B cell (primary cell): ENCODE results near the gene SDHAF4. TPM values are rescaled to one million over a fixed set of nuclear protein-coding genes. Genes with fewer than 3 reads are reported as not detected.
"Not testable (repeated sequence)": the region's sequence is repeated elsewhere in the genome, so short reads cannot be mapped to it uniquely, and the experiment has no call there.

Experiments
- ATAC-seq: fragments of 200-7000 bp; cut with Tn5 transposase; one replicate; pipeline ENCODE4 v1.10.0; 2021; ENCODE audit warnings: low read depth, mild to moderate bottlenecking, moderate number of reproducible peaks, moderate library complexity
- CTCF ChIA-PET: fragments of 350-600 bp; sonication (Branson Sonifier 250); formaldehyde crosslinking; loops from one replicate; lab custom pipeline; 2021; ENCODE audit warnings: antibody characterized with exemption, inconsistent platforms; lab: Charles Lee
- POLR2A ChIA-PET: fragments of 350-600 bp; sonication (Branson Sonifier 250); formaldehyde crosslinking; loops from one replicate; lab custom pipeline; 2021; ENCODE audit warnings: antibody characterized with exemption; lab: Charles Lee
- DNase-seq: peaks from one replicate; pipeline ENCODE4 v3.0.0; 2013
- H2AFZ ChIP-seq: 2 replicates; pipeline ENCODE4 v1.6.1; 2012; ENCODE audit warnings: mild to moderate bottlenecking, low read depth, low read length; ENCODE audit not compliant: insufficient read depth, poor library complexity, severe bottlenecking
- H3K27ac ChIP-seq, 2 donors: 1 replicate in 1 of 2; 2 replicates in 1 of 2; pipeline ENCODE4 v1.5.1; 2012 to 2013; ENCODE audit warnings: low read length in 2 of 2, mild to moderate bottlenecking in 2 of 2, moderate library complexity in 1 of 2
- H3K27me3 ChIP-seq, 4 experiments: fragments of 200-600 bp in 1 of 4; sonication (generic) in 1 of 4; replicated peaks in 1 of 4; 1 replicate in 2 of 4; 2 replicates in 2 of 4; pipeline versions ENCODE4 v1.6.1 to v1.7.0; 2013 to 2016; ENCODE audit warnings: low read length in 3 of 4, mild to moderate bottlenecking in 2 of 4, mixed read lengths in 1 of 4, moderate library complexity in 1 of 4; ENCODE audit not compliant: insufficient read depth in 4 of 4, control insufficient read depth in 3 of 4; ENCODE audit errors: control extremely low read depth in 1 of 4
- H3K36me3 ChIP-seq, 2 experiments: replicated peaks in 1 of 2; 1 replicate in 1 of 2; 2 replicates in 1 of 2; pipeline versions ENCODE4 v1.6.1 to v1.7.1; 2013; ENCODE audit warnings: low read length in 1 of 2; ENCODE audit not compliant: insufficient read depth in 2 of 2, control insufficient read depth in 1 of 2; ENCODE audit errors: control extremely low read depth in 1 of 2, extremely low read depth in 1 of 2
- H3K4me1 ChIP-seq, 2 donors: fragments of 200-600 bp in 1 of 2; sonication (generic) in 1 of 2; 1 replicate in 1 of 2; 2 replicates in 1 of 2; pipeline versions ENCODE4 v1.5.1 to v1.6.1; 2013 to 2017; ENCODE audit warnings: low read length in 2 of 2; ENCODE audit not compliant: control insufficient read depth in 2 of 2, insufficient read depth in 2 of 2
- H3K4me2 ChIP-seq: replicated peaks from 2 replicates; pipeline ENCODE3; 2012; ENCODE audit warnings: mild to moderate bottlenecking, low read depth, low read length; ENCODE audit not compliant: poor library complexity, severe bottlenecking
- H3K4me3 ChIP-seq, 5 experiments: fragments of 200-600 bp in 1 of 5; sonication (generic) in 1 of 5; 1 replicate in 3 of 5; 2 replicates in 2 of 5; pipeline versions ENCODE4 v1.5.1 to v1.7.0; 2011 to 2016; ENCODE audit warnings: low read length in 4 of 5, mild to moderate bottlenecking in 4 of 5, low read depth in 2 of 5, control low read depth in 1 of 5, moderate library complexity in 1 of 5; ENCODE audit not compliant: insufficient read depth in 1 of 5; ENCODE audit errors: control extremely low read depth in 1 of 5, extremely low read depth in 1 of 5
- H3K79me2 ChIP-seq: fragments of 200-600 bp; sonication (generic); one replicate; pipeline ENCODE4 v1.6.0; 2016; ENCODE audit warnings: low read length; ENCODE audit not compliant: control insufficient read depth, insufficient read depth
- H3K9ac ChIP-seq: fragments of 200-600 bp; sonication (generic); 2 replicates; pipeline ENCODE4 v1.6.1; 2017; ENCODE audit warnings: mild to moderate bottlenecking, low read length, moderate library complexity
- H3K9me3 ChIP-seq, 3 donors: one replicate each; pipeline versions ENCODE4 v1.6.1 to v1.7.1; 2013; ENCODE audit warnings: low read length in 2 of 3; ENCODE audit not compliant: control insufficient read depth in 2 of 3, insufficient read depth in 1 of 3; ENCODE audit errors: control extremely low read depth in 1 of 3
- H4K20me1 ChIP-seq: 2 replicates; pipeline ENCODE4 v1.6.0; 2012; ENCODE audit warnings: mild to moderate bottlenecking, low read length; ENCODE audit not compliant: insufficient read depth, control insufficient read depth, poor library complexity, severe bottlenecking
- H3K27ac Mint-ChIP-seq: one replicate; pipeline ENCODE4 v1.8.0; 2021; ENCODE audit warnings: mixed read lengths
- H3K27me3 Mint-ChIP-seq: one replicate; pipeline ENCODE4 v1.8.0; 2021; ENCODE audit warnings: mixed read lengths
- H3K4me1 Mint-ChIP-seq: one replicate; pipeline ENCODE4 v1.8.0; 2021; ENCODE audit warnings: mixed read lengths
- H3K4me3 Mint-ChIP-seq: one replicate; pipeline ENCODE4 v1.8.0; 2021; ENCODE audit warnings: mixed read lengths
- H3K9me3 Mint-ChIP-seq: one replicate; pipeline ENCODE4 v1.8.0; 2022; ENCODE audit warnings: mixed read lengths; ENCODE audit not compliant: insufficient read depth
- EZH2 ChIP-seq: IDR thresholded peaks from 2 replicates; pipeline ENCODE4 v1.6.1; 2012; ENCODE audit warnings: borderline replicate concordance, low read depth, mild to moderate bottlenecking, moderate library complexity, low read length; ENCODE audit not compliant: insufficient read depth, poor library complexity, severe bottlenecking
- WGBS: methylation state at CpG from one replicate; pipeline ENCODE4 v1.1.5; 2013; ENCODE audit warnings: missing lambda C conversion rate; ENCODE audit not compliant: insufficient coverage; 5-methylcytosine and 5-hydroxymethylcytosine counted together
- intact Hi-C: fragments of 100-400 bp; cut with micrococcal nuclease; formaldehyde crosslinking; loops from one replicate; pipeline ENCODE4 v1.10.0; 2022
- polyA plus RNA-seq: library from polyadenylated mRNA; depleted of rRNA; stranded (reverse); fragments of >200 nt; gene quantifications from 2 replicates; pipeline ENCODE4 v1.2.3, GENCODE V29; 2012
- total RNA-seq, 2 donors: library from RNA; stranded (reverse); fragments of 120-200 nt in 1 of 2; gene quantifications; 1 replicate in 1 of 2; 2 replicates in 1 of 2; pipeline versions ENCODE4 v1.2.3 to v1.2.4, GENCODE V29; 2013 to 2022
- TF ChIP-seq, protein P1 (sequence below): fragments of 200-600 bp; IDR thresholded peaks from one replicate; pipeline ENCODE4 v1.8.0; 2022; ENCODE audit warnings: antibody characterized with exemption, mild to moderate bottlenecking

SDHAF4 gene
- total and polyA plus RNA-seq, 2 donors (not counting 1 experiment from before 2014, with no cell fraction given): 3.8 to 15.4 TPM

DNA sequence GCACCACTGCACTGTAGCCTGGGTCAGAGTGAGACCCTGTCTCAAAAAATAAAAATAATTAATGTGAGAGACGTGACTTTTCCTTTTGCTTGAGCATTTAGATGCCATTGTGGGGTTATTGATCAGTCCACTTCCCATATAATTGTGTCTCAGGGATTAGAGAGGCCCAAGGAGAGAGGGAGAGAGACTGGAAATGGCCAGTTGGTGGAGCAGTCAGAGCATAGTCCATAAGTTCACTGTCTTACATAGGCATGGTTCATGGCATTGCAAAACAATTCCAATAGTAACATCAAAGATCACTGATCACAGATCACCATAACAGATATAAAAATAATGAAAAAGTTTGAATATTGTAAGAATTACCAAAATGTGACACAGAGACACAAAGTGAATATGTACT is 15.2 kb upstream of the SDHAF4 start:
- WGBS: no CpG with 5 or more reads among the region's 1 CpG
- H2AFZ ChIP-seq: no peak overlapping the region
- no peaks in the 10 kb centered on the region for H3K79me2 ChIP-seq
- H3K4me2 ChIP-seq: no peak overlapping the region
- Mint-ChIP-seq H3K9me3 (no peaks in the 10 kb centered on the region), H3K4me1 (no peaks in the 10 kb centered on the region), H3K27ac (no peak overlapping the region), H3K4me3 (no peak overlapping the region), H3K27me3 (no peaks in the 10 kb centered on the region)
- no peak overlapping the region for H3K27ac ChIP-seq
- ChIA-PET CTCF (interaction anchor here (1.6 kb wide), 1 partner anchor 135 kb away, joined by 4 read pairs; no protein-coding TSS in a partner anchor), POLR2A (no interaction called here)
- TF ChIP-seq EZH2: no peak
- TF ChIP-seq, protein P1, sequence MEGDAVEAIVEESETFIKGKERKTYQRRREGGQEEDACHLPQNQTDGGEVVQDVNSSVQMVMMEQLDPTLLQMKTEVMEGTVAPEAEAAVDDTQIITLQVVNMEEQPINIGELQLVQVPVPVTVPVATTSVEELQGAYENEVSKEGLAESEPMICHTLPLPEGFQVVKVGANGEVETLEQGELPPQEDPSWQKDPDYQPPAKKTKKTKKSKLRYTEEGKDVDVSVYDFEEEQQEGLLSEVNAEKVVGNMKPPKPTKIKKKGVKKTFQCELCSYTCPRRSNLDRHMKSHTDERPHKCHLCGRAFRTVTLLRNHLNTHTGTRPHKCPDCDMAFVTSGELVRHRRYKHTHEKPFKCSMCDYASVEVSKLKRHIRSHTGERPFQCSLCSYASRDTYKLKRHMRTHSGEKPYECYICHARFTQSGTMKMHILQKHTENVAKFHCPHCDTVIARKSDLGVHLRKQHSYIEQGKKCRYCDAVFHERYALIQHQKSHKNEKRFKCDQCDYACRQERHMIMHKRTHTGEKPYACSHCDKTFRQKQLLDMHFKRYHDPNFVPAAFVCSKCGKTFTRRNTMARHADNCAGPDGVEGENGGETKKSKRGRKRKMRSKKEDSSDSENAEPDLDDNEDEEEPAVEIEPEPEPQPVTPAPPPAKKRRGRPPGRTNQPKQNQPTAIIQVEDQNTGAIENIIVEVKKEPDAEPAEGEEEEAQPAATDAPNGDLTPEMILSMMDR: no peak
- no peaks in the 10 kb centered on the region for H4K20me1 ChIP-seq
- no peak overlapping the region for H3K9ac ChIP-seq
- no peaks in the 10 kb centered on the region for H3K27me3 ChIP-seq
- no peaks in the 10 kb centered on the region for H3K9me3 ChIP-seq
- H3K4me1 ChIP-seq: no peaks in the 10 kb centered on the region
- no peaks in the 10 kb centered on the region for H3K36me3 ChIP-seq
- DNase-seq (no peak), ATAC-seq (no peak)
- no peak overlapping the region for H3K4me3 ChIP-seq
- intact Hi-C loops: no loop called here

DNA sequence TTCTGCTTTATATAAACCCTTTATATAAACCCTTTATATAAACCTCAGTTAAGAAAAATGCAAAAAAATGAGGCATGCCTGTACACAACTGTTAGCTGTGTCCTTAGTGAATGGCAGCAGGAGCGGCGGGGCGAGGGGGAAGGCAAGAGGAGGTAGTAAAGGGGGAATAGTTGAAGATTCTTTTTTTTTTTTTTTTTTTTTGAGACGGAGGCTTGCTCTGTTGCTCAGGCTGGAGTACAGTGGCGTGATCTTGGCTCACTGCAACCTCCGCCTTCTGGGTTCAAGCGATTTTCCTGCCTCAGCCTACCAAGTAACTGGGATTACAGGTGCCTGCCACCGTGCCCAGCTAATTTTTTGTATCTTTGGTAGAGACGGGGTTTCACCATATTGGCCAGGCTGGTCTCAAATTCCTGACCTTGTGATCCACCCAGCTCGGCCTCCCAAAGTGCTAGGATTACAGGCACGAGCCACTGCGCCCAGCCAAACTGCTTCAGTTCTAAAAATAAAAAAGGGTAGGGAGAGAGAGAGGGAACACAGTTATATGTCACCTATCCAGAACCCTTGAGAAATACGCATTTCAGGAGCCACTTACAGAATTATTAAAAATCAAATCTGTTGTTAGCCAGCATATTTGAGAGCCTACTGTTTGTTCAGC is 14.3 kb upstream of the SDHAF4 start:
- DNase-seq, H3K9me3 ChIP-seq, ATAC-seq, H3K4me3 ChIP-seq, POLR2A ChIA-PET, H3K27ac Mint-ChIP-seq, H3K4me3 Mint-ChIP-seq, H3K79me2 ChIP-seq, H3K36me3 ChIP-seq, H2AFZ ChIP-seq, H3K27me3 Mint-ChIP-seq, H3K27me3 ChIP-seq, H3K9me3 Mint-ChIP-seq, H3K27ac ChIP-seq, intact Hi-C loops, H3K9ac ChIP-seq, H3K4me1 ChIP-seq, H3K4me2 ChIP-seq, H3K4me1 Mint-ChIP-seq, H4K20me1 ChIP-seq: not testable (repeated sequence)
- CTCF ChIA-PET: interaction anchor here (1.6 kb wide), 1 partner anchor 135 kb away, joined by 4 read pairs; no protein-coding TSS in a partner anchor
- WGBS: 100% methylated on average over 7 of the region's 13 CpGs
